Transverse colon (tissue), 4 donors: ENCODE results near the gene ZC2HC1C. TPM values are rescaled to one million over a fixed set of nuclear protein-coding genes. Genes with fewer than 3 reads are reported as not detected.

Experiments
- DNase-seq: peaks from one replicate; pipeline ENCODE4 v3.0.0-alpha.2; 2019
- H3K27ac ChIP-seq, 4 donors: fragments of 200-600 bp; sonication (generic); 2 replicates each; pipeline ENCODE4 v1.5.1; 2016 to 2018; ENCODE audit warnings: inconsistent platforms in 4 of 4
- H3K27me3 ChIP-seq: fragments of 200-600 bp; sonication (generic); 2 replicates; pipeline ENCODE4 v1.5.1; 2017; ENCODE audit warnings: inconsistent platforms
- H3K36me3 ChIP-seq, 4 donors: fragments of 200-600 bp; sonication (generic); 2 replicates each; pipeline ENCODE4 v1.5.1; 2017 to 2019; ENCODE audit warnings: inconsistent platforms in 4 of 4
- H3K4me1 ChIP-seq, 4 donors: fragments of 200-600 bp; sonication (generic); 2 replicates each; pipeline ENCODE4 v1.5.1; 2017 to 2020; ENCODE audit warnings: inconsistent platforms in 4 of 4
- H3K4me3 ChIP-seq, 4 donors: fragments of 200-600 bp; sonication (generic); 1 replicate in 1 of 4; 2 replicates in 3 of 4; pipeline versions ENCODE4 v1.5.1 to v1.6.1; 2017 to 2019; ENCODE audit warnings: inconsistent platforms in 4 of 4
- H3K9me3 ChIP-seq, 2 donors: fragments of 200-600 bp; sonication (generic); 2 replicates each; pipeline ENCODE4 v1.5.1; 2017 to 2019; ENCODE audit warnings: inconsistent platforms in 2 of 2
- EP300 ChIP-seq: sonication (generic); formaldehyde crosslinking; IDR thresholded peaks from one replicate; pipeline ENCODE4 v1.6.1; 2017; ENCODE audit warnings: antibody characterized with exemption, low read depth
- POLR2A ChIP-seq: fragments of 450-650 bp; IDR thresholded peaks from one replicate; pipeline ENCODE4 v1.6.1; 2016; ENCODE audit warnings: antibody characterized with exemption, mild to moderate bottlenecking, moderate library complexity
- POLR2AphosphoS5 ChIP-seq, 3 donors: sonication (generic); formaldehyde crosslinking; IDR thresholded peaks; one replicate each; pipeline ENCODE4 v1.6.1; 2016; ENCODE audit warnings: antibody characterized with exemption in 3 of 3
- WGBS, 2 donors: methylation state at CpG; one replicate each; pipeline ENCODE4 v1.1.5; 2018; ENCODE audit warnings: low coverage in 1 of 2; 5-methylcytosine and 5-hydroxymethylcytosine counted together
- in situ Hi-C, 4 donors: fragments of 200-750 bp; cut with MboI; loops; one replicate each; pipeline versions ENCODE4 v1.15.0 to v1.15.1; 2017; ENCODE audit warnings: low sequenced_read_pairs in 3 of 4, low pct_ligation_motif_present in 1 of 4, low pct_unique_long_range_greater_than_20kb in 1 of 4
- intact Hi-C: fragments of 100-400 bp; cut with DNase I; formaldehyde crosslinking; loops from one replicate; pipeline ENCODE4 v1.15.1; 2023; ENCODE audit warnings: low total_unique reads
- total RNA-seq, 4 donors: library from RNA; depleted of rRNA; stranded (reverse); fragments of >200 nt; gene quantifications; one replicate each; pipeline ENCODE4 v1.1.0, GENCODE V29; 2016
- TF ChIP-seq, protein P1 (sequence below), 5 experiments: fragments of 200-600 bp in 3 of 5; fragments of 450-650 bp in 2 of 5; sonication (generic) in 3 of 5; IDR thresholded peaks; 1 replicate in 2 of 5; 2 replicates in 3 of 5; pipeline ENCODE4 v1.5.1; 2016 to 2017; ENCODE audit warnings: antibody characterized with exemption in 5 of 5, inconsistent platforms in 3 of 5, mild to moderate bottlenecking in 2 of 5, moderate library complexity in 1 of 5

ZC2HC1C gene
- total RNA-seq, 4 donors from 2014 or later = 7.5 to 40.0 (median 8.1) TPM; not detected in 1

DNA sequence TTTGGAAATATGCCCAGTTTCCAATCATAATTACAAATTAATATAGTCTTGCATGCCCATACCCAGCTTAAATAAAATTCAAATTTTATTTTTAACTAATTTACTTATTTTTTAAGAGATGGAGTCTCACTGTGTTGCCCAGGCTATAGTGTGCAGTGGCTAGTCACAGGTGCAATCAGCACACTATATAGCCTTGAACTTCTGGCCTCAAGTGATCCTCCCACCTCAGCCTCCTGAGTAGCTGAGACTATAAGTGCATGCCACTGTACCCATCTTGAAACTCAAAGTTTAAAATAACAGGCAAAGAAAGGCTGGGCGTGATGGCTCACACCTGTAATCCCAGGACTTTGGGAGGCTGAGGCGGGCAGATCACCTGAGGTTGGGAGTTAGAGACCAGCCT is 28.5 kb upstream of the ZC2HC1C start:
- Histone ChIP-seq H3K27ac (peak overlapping the region; percentile 80 to 82 (median 81)), H3K9me3 (no peaks in the 10 kb centered on the region), H3K4me1 (peaks cover 10 to 63% (median 40%) of the 10 kb centered on the region in 4 donors), H3K4me3 (no peak overlapping the region), H3K27me3 (no peaks in the 10 kb centered on the region), H3K36me3 (peaks cover 0 to 9% (median 0%) of the 10 kb centered on the region in 4 donors)
- in situ Hi-C loops (no loop called here), intact Hi-C loops (no loop called here)
- 85% methylated on average over 2 of the region's 2 CpGs; no CpG with 5 or more reads in 1 of the 2 donors for WGBS, 2 donors
- DNase-seq = no peak
- no peak for TF ChIP-seq EP300
- TF ChIP-seq POLR2AphosphoS5 (IDR thresholded peaks at IDR 0.05) = no peak
- TF ChIP-seq, protein P1, sequence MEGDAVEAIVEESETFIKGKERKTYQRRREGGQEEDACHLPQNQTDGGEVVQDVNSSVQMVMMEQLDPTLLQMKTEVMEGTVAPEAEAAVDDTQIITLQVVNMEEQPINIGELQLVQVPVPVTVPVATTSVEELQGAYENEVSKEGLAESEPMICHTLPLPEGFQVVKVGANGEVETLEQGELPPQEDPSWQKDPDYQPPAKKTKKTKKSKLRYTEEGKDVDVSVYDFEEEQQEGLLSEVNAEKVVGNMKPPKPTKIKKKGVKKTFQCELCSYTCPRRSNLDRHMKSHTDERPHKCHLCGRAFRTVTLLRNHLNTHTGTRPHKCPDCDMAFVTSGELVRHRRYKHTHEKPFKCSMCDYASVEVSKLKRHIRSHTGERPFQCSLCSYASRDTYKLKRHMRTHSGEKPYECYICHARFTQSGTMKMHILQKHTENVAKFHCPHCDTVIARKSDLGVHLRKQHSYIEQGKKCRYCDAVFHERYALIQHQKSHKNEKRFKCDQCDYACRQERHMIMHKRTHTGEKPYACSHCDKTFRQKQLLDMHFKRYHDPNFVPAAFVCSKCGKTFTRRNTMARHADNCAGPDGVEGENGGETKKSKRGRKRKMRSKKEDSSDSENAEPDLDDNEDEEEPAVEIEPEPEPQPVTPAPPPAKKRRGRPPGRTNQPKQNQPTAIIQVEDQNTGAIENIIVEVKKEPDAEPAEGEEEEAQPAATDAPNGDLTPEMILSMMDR (IDR thresholded peaks at IDR 0.05) = no peak
- no peak for TF ChIP-seq POLR2A

DNA sequence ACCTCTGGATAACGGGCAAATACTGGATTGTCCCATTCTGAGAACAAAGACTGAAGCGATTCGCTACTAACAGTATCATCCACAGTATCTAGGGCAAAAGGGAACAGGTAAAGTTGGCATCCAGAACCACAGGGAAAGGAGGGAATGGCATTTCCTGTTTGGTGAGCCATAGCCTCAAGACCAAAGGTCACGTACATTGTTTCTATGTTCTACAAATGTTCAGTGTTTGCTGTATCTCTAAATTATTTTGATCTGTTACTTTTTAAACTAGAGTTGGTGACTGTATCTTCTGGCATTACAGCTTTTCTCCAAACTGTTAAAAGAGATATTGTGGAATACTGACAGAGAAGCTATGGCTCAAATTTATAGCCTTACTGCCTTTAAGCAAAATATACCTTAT is 27.8 kb upstream of the ZC2HC1C start:
- TF ChIP-seq POLR2AphosphoS5 (IDR thresholded peaks at IDR 0.05) = peak in 2 of 3 donors; percentile 52 to 75
- TF ChIP-seq, protein P1 (IDR thresholded peaks at IDR 0.05) = no peak
- intact Hi-C loops = no loop called here
- Histone ChIP-seq H3K27ac (peak overlapping the region; percentile 80 to 82 (median 81)), H3K4me1 (peaks cover 10 to 66% (median 40%) of the 10 kb centered on the region in 4 donors), H3K4me3 (no peak overlapping the region), H3K9me3 (no peaks in the 10 kb centered on the region), H3K27me3 (no peaks in the 10 kb centered on the region), H3K36me3 (peaks cover 0 to 9% (median 0%) of the 10 kb centered on the region in 4 donors)
- peak; percentile 46 for DNase-seq
- 56 to 62% methylated on average over 4 of the region's 4 CpGs for WGBS, 2 donors
- in situ Hi-C loops = no loop called here

DNA sequence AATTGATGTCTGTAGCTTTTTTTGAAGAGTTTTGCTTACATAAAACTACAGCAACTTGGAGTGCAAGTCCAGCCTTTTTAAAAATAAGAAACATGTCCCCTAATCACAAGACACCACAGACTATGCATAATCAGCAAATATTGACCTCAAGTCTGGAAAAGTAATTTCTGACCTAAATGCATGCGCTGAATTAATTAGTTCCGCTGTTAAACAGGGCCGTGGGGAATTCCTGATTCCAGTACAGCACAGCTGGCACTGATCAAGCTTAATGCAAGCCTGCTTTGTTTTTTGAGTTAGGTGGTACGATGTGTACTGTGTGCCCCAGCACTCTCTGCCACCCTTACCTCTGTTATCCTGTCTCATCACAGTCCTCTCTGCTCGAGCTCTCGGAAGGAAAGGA is 27.4 kb upstream of the ZC2HC1C start:
- H3K4me1 ChIP-seq = peaks cover 10 to 67% (median 40%) of the 10 kb centered on the region in 4 donors
- intact Hi-C loops = no loop called here
- TF ChIP-seq, protein P1 (IDR thresholded peaks at IDR 0.05) = no peak
- TF ChIP-seq EP300 (no peak), POLR2A (no peak), POLR2AphosphoS5 (IDR thresholded peaks at IDR 0.05) (no peak)
- no peaks in the 10 kb centered on the region for H3K27me3 ChIP-seq
- H3K27ac ChIP-seq = peak overlapping the region; percentile 80 to 82 (median 81)
- H3K9me3 ChIP-seq = no peaks in the 10 kb centered on the region
- DNase-seq = no peak
- peaks cover 0 to 8% (median 0%) of the 10 kb centered on the region in 4 donors for H3K36me3 ChIP-seq
- WGBS, 2 donors = 36 to 46% methylated on average over 5 to 6 of the region's 6 CpGs
- in situ Hi-C loops = no loop called here
- H3K4me3 ChIP-seq = no peak overlapping the region

DNA sequence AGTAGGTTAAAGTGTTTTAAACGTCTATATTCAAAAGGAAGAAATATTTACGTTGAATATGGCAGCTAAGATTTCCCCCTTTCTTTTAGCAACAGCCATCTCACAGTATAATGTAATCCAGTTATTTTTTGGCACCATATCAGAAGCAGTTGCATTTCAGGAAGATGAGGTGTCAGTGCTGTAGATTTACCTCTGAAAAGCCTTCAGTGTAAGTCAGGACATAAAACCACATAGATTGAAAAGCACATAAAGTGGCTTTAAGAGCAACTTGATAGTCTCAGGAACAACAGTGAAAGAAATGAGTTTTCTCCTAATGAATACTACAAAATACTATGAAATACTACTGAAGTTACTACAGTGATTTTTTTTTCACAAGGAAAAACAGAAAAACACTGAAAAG is 25.1 kb upstream of the ZC2HC1C start:
- WGBS, 2 donors = 18 to 30% methylated on average over 2 of the region's 2 CpGs
- Histone ChIP-seq H3K4me3 (no peak overlapping the region), H3K4me1 (peaks cover 10 to 72% (median 42%) of the 10 kb centered on the region in 4 donors), H3K36me3 (peaks cover 0 to 9% (median 0%) of the 10 kb centered on the region in 4 donors), H3K27ac (peak overlapping the region; percentile 1 to 51 (median 13)), H3K9me3 (no peaks in the 10 kb centered on the region), H3K27me3 (no peaks in the 10 kb centered on the region)
- DNase-seq = no peak
- no peak for TF ChIP-seq EP300
- no peak for TF ChIP-seq POLR2AphosphoS5 (IDR thresholded peaks at IDR 0.05)
- TF ChIP-seq, protein P1 (IDR thresholded peaks at IDR 0.05) = no peak
- TF ChIP-seq POLR2A = no peak
- in situ Hi-C loops = no loop called here
- intact Hi-C loops = no loop called here
